HepG2 (cell line): ENCODE data around the gene E2F1. TPM values are rescaled to one million over a fixed set of nuclear protein-coding genes. Genes with fewer than 3 reads are reported as not detected.
A peak's percentile ranks its signal among the peaks of the same experiment; 100 is the strongest.

Experiments
- DRAP1 ChIP-seq: IDR thresholded peaks from 2 replicates; pipeline ENCODE4 v1.6.1; 2016; ENCODE audit warnings: missing genetic modification reagents, missing compliant biosample characterization
- FOXA1 ChIP-seq, 2 experiments: fragments of 450-650 bp in 1 of 2; sonication (generic) in 1 of 2; formaldehyde crosslinking in 1 of 2; IDR thresholded peaks; 2 replicates each; pipeline versions ENCODE4 v1.4.0 to v1.6.1; 2016 to 2020; ENCODE audit warnings: missing genetic modification reagents in 1 of 2
- FOXP1 ChIP-seq, 2 experiments: fragments of 450-650 bp in 1 of 2; IDR thresholded peaks; 2 replicates each; pipeline ENCODE4 v1.6.1; 2017 to 2018; ENCODE audit warnings: antibody characterized with exemption in 1 of 2
- MAFF ChIP-seq: IDR thresholded peaks from 2 replicates; pipeline ENCODE4 v1.6.1; 2011; ENCODE audit warnings: low read depth, low read length, improper control_type of control experiment
- RNF2 ChIP-seq: fragments of 450-650 bp; conservative IDR thresholded peaks from 2 replicates; pipeline ENCODE4 v1.6.1; 2016; ENCODE audit warnings: low read depth
- THYN1 ChIP-seq: sonication (generic); formaldehyde crosslinking; IDR thresholded peaks from 2 replicates; pipeline ENCODE4 v1.8.1; 2023; ENCODE audit warnings: low read depth, mild to moderate bottlenecking, moderate library complexity, missing genetic modification reagents, borderline replicate concordance
- ZBTB7B ChIP-seq: sonication (generic); formaldehyde crosslinking; IDR thresholded peaks from 2 replicates; pipeline ENCODE4 v1.4.0; 2020; ENCODE audit warnings: missing genetic modification reagents
- ZNF337 ChIP-seq: sonication (generic); formaldehyde crosslinking; IDR thresholded peaks from 2 replicates; pipeline ENCODE4 v1.5.1; 2020; ENCODE audit warnings: missing genetic modification reagents, low read depth, mild to moderate bottlenecking, borderline replicate concordance
- ZNF552 ChIP-seq: sonication (generic); formaldehyde crosslinking; IDR thresholded peaks from 2 replicates; pipeline ENCODE4 v1.9.0; 2022; ENCODE audit warnings: missing genetic modification reagents, mild to moderate bottlenecking, borderline replicate concordance
- ZNF557 ChIP-seq: sonication (generic); formaldehyde crosslinking; IDR thresholded peaks from 2 replicates; pipeline ENCODE4 v1.4.0; 2020; ENCODE audit warnings: missing genetic modification reagents
- ZNF558 ChIP-seq: sonication (generic); formaldehyde crosslinking; IDR thresholded peaks from 2 replicates; pipeline ENCODE4 v1.9.0; 2022; ENCODE audit warnings: mild to moderate bottlenecking, missing genetic modification reagents, borderline replicate concordance
- ZNF619 ChIP-seq: sonication (generic); formaldehyde crosslinking; IDR thresholded peaks from 2 replicates; pipeline ENCODE4 v1.4.0; 2020; ENCODE audit warnings: mild to moderate bottlenecking, missing genetic modification reagents
- polyA plus RNA-seq, 8 experiments: library from polyadenylated mRNA; depleted of rRNA in 3 of 8; stranded (reverse) in 7 of 8; unstranded in 1 of 8; fragments of >200 nt; fragmentation: Illumina TruSeq in 4 of 8; extraction: Trizol in 4 of 8; gene quantifications; 2 replicates each; pipeline versions ENCODE4 v1.2.1 to v1.2.3, GENCODE V29; 2011 to 2016; ENCODE audit warnings: low read depth in 4 of 8, missing spikeins in 1 of 8, mixed read lengths in 1 of 8; ENCODE audit not compliant: insufficient read depth in 1 of 8
- total RNA-seq, 5 experiments: library from RNA; depleted of rRNA; stranded (reverse); fragments of >200 nt; fragmentation: Illumina TruSeq; extraction: Trizol; gene quantifications; 2 replicates each; pipeline ENCODE4 v1.2.3, GENCODE V29; 2016; ENCODE audit warnings: low read depth in 1 of 5
- TF ChIP-seq, protein P1 (sequence below): sonication (generic); formaldehyde crosslinking; IDR thresholded peaks from 2 replicates; pipeline ENCODE4 v1.4.0; 2020; ENCODE audit warnings: missing genetic modification reagents
- TF ChIP-seq, protein P2 (sequence below): sonication (generic); formaldehyde crosslinking; IDR thresholded peaks from 2 replicates; pipeline ENCODE4 v1.4.0; 2020; ENCODE audit warnings: missing genetic modification reagents, mild to moderate bottlenecking, borderline replicate concordance
- TF ChIP-seq, protein P3 (sequence below): sonication (generic); formaldehyde crosslinking; IDR thresholded peaks from 2 replicates; pipeline ENCODE4 v1.4.0; 2020; ENCODE audit warnings: low read depth, missing genetic modification reagents

The E2F1 gene
- total and polyA plus RNA-seq, 2 of the 13 experiments (the other 11 are each of a cell fraction or from before 2014, with no cell fraction given) = 25.5 to 39.4 TPM

GRCh38 chr20:33721391-33722140 is 35.4 kb upstream of the E2F1 start (continued):
- TF ChIP-seq, protein P1, sequence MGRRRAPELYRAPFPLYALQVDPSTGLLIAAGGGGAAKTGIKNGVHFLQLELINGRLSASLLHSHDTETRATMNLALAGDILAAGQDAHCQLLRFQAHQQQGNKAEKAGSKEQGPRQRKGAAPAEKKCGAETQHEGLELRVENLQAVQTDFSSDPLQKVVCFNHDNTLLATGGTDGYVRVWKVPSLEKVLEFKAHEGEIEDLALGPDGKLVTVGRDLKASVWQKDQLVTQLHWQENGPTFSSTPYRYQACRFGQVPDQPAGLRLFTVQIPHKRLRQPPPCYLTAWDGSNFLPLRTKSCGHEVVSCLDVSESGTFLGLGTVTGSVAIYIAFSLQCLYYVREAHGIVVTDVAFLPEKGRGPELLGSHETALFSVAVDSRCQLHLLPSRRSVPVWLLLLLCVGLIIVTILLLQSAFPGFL (CRISPR knock-in tag) = no peak; the same call in 1 of the 2 replicates
- TF ChIP-seq ZNF552 (no peak), ZNF619 (CRISPR knock-in tag) (no peak), FOXP1 (IDR thresholded peaks at IDR 0.05) (no peak), FOXP1 (CRISPR knock-in tag; IDR thresholded peaks at IDR 0.05) (peak; percentile 50; the same call in 1 of the 2 replicates), FOXA1 (IDR thresholded peaks at IDR 0.05) (no peak), FOXA1 (CRISPR knock-in tag; IDR thresholded peaks at IDR 0.05) (peak; percentile 61), RNF2 (no peak), DRAP1 (CRISPR knock-in tag) (0 out of 2 replicates have a peak, but pooled peaks have one; percentile 13), ZNF337 (CRISPR knock-in tag) (no peak), THYN1 (CRISPR knock-in tag) (no peak), MAFF (no peak), ZNF558 (CRISPR knock-in tag) (no peak), ZBTB7B (no peak), ZNF557 (CRISPR knock-in tag) (no peak)
- TF ChIP-seq, protein P2, sequence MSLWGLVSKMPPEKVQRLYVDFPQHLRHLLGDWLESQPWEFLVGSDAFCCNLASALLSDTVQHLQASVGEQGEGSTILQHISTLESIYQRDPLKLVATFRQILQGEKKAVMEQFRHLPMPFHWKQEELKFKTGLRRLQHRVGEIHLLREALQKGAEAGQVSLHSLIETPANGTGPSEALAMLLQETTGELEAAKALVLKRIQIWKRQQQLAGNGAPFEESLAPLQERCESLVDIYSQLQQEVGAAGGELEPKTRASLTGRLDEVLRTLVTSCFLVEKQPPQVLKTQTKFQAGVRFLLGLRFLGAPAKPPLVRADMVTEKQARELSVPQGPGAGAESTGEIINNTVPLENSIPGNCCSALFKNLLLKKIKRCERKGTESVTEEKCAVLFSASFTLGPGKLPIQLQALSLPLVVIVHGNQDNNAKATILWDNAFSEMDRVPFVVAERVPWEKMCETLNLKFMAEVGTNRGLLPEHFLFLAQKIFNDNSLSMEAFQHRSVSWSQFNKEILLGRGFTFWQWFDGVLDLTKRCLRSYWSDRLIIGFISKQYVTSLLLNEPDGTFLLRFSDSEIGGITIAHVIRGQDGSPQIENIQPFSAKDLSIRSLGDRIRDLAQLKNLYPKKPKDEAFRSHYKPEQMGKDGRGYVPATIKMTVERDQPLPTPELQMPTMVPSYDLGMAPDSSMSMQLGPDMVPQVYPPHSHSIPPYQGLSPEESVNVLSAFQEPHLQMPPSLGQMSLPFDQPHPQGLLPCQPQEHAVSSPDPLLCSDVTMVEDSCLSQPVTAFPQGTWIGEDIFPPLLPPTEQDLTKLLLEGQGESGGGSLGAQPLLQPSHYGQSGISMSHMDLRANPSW = no peak
- TF ChIP-seq, protein P3, sequence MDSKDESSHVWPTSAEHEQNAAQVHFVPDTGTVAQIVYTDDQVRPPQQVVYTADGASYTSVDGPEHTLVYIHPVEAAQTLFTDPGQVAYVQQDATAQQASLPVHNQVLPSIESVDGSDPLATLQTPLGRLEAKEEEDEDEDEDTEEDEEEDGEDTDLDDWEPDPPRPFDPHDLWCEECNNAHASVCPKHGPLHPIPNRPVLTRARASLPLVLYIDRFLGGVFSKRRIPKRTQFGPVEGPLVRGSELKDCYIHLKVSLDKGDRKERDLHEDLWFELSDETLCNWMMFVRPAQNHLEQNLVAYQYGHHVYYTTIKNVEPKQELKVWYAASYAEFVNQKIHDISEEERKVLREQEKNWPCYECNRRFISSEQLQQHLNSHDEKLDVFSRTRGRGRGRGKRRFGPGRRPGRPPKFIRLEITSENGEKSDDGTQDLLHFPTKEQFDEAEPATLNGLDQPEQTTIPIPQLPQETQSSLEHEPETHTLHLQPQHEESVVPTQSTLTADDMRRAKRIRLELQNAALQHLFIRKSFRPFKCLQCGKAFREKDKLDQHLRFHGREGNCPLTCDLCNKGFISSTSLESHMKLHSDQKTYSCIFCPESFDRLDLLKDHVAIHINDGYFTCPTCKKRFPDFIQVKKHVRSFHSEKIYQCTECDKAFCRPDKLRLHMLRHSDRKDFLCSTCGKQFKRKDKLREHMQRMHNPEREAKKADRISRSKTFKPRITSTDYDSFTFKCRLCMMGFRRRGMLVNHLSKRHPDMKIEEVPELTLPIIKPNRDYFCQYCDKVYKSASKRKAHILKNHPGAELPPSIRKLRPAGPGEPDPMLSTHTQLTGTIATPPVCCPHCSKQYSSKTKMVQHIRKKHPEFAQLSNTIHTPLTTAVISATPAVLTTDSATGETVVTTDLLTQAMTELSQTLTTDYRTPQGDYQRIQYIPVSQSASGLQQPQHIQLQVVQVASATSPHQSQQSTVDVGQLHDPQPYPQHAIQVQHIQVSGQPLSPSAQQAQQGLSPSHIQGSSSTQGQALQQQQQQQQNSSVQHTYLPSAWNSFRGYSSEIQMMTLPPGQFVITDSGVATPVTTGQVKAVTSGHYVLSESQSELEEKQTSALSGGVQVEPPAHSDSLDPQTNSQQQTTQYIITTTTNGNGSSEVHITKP = peak; percentile 96
